ENCODE results near the gene FAM32A.
A peak's percentile ranks its signal among the peaks of the same experiment; 100 is the strongest.

FAM32A gene

DNA sequence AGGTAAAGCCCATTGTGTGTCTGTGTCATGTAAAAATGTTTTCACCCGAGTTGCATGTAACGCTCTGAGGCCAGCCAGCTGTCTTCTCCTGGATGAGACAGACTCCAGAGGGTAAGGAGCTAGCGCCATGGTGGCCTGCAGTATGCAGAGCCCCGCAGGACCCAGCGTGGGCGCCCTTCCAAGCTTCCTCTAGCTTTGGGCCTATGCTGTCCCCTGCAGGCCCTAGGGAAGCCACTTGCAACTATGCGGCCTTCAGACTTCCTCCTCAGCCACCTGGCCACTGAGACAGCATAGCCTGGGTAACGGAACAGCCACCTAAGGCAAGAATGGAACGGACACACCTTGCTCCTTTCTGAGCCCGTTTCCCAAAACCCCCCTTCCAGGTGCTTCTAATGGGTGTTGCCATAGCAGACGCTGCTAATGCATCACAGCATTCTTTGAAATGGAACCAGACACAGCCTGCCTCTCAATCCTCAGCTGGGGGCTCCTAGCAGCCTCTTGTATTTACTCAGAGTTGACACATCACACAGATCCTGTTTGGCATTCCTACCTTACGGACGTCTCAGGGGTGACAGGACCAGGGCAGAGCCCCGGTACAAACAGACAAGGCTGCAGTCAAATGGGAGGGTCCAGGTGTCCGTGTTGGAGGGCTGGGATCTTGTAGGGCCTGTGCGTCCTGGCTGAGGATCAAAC is 6.2 kb downstream of the FAM32A start:
- Histone ChIP-seq H3K9ac (no peak overlapping the region), H3K9me3 (ENCODE audit: control insufficient read depth, low read length) (no peaks in the 10 kb centered on the region), H3K79me2 (peaks cover 18% of the 10 kb centered on the region), H3K4me1 (no peaks in the 10 kb centered on the region), H3K36me3 (ENCODE audit: control insufficient read depth, insufficient read depth, low read length) (no peaks in the 10 kb centered on the region), H3K4me3 (ENCODE audit: low read depth, low read length) (no peak overlapping the region), H2AFZ (no peak overlapping the region), H3K27ac (no peak overlapping the region), H3K27me3 (ENCODE audit: control insufficient read depth, insufficient read depth, low read length) (no peaks in the 10 kb centered on the region), H3K4me2 (ENCODE audit: low read length) (no peak overlapping the region)
- no peak for TF ChIP-seq CTCF (IDR thresholded peaks at IDR 0.05)

DNA sequence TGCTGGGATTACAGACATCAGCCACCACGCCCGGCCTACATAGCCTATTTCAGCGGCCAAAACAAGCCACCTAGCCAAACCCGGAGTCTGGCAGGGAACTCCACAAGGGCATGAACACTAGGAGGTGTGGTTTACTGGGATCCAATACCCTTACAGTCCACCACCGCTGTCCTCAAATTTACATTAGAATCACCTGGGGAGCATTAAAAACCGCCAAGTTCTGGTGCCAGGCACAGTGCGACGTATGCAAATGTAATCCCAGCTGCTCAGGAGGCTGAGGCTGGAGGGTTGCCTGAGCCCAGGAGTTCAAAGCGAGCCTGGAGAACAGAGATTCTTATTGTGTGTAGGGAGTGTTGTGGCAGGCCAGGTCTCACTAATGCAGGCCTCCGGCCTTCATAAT is 8.3 kb downstream of the FAM32A start:
- TF ChIP-seq CTCF (IDR thresholded peaks at IDR 0.05), result no peak
- peaks cover 15% of the 10 kb centered on the region for H3K79me2 ChIP-seq
- no peak overlapping the region for H2AFZ ChIP-seq
- H3K36me3 ChIP-seq (ENCODE audit: control insufficient read depth, insufficient read depth, low read length), result no peaks in the 10 kb centered on the region
- H3K4me1 ChIP-seq, result peaks cover 9% of the 10 kb centered on the region
- H3K9ac ChIP-seq, result no peak overlapping the region
- no peaks in the 10 kb centered on the region for H3K9me3 ChIP-seq (ENCODE audit: control insufficient read depth, low read length)
- no peak overlapping the region for H3K4me2 ChIP-seq (ENCODE audit: low read length)
- H3K27me3 ChIP-seq (ENCODE audit: control insufficient read depth, insufficient read depth, low read length), result no peaks in the 10 kb centered on the region
- H3K4me3 ChIP-seq (ENCODE audit: low read depth, low read length), result no peak overlapping the region
- H3K27ac ChIP-seq, result no peak overlapping the region

GRCh38 chr19:16197188-16197621 is 12.0 kb downstream of the FAM32A start:
- Histone ChIP-seq H3K4me3 (ENCODE audit: low read depth, low read length) (peak overlapping the region; percentile 96), H3K9me3 (ENCODE audit: control insufficient read depth, low read length) (no peaks in the 10 kb centered on the region), H3K4me1 (peaks cover 14% of the 10 kb centered on the region), H3K36me3 (ENCODE audit: control insufficient read depth, insufficient read depth, low read length) (no peaks in the 10 kb centered on the region), H3K9ac (no peak overlapping the region), H3K27ac (peak overlapping the region; percentile 43), H2AFZ (peak overlapping the region; percentile 100), H3K27me3 (ENCODE audit: control insufficient read depth, insufficient read depth, low read length) (no peaks in the 10 kb centered on the region), H3K4me2 (ENCODE audit: low read length) (peak overlapping the region; percentile 89), H3K79me2 (peaks cover 13% of the 10 kb centered on the region)
- no peak for TF ChIP-seq CTCF (IDR thresholded peaks at IDR 0.05)

GRCh38 chr19:16197622-16198369 is 12.6 kb downstream of the FAM32A start, which contains the start of gene AP1M1:
AP1M1 (plus strand) TSS chr19:16197911; CDS start chr19:16198027, 116 bp downstream.
- Histone ChIP-seq H3K9ac (peak within 1 kb of the TSS; percentile 3), H3K4me3 (ENCODE audit: low read depth, low read length) (peak within 1 kb of the TSS; percentile 96), H3K79me2 (peaks cover 13% of the 10 kb centered on the region), H3K9me3 (ENCODE audit: control insufficient read depth, low read length) (no peaks in the 10 kb centered on the region), H3K36me3 (ENCODE audit: control insufficient read depth, insufficient read depth, low read length) (no peaks in the 10 kb centered on the region), H3K27me3 (ENCODE audit: control insufficient read depth, insufficient read depth, low read length) (no peaks in the 10 kb centered on the region), H2AFZ (peak within 1 kb of the TSS; percentile 100), H3K27ac (peak within 1 kb of the TSS; percentile 50), H3K4me1 (peaks cover 14% of the 10 kb centered on the region), H3K4me2 (ENCODE audit: low read length) (peak within 1 kb of the TSS; percentile 89)
- no peak for TF ChIP-seq CTCF (IDR thresholded peaks at IDR 0.05)
